ENCODE data around the gene C16orf92.
"Not testable (repeated sequence)": the region's sequence is repeated elsewhere in the genome, so short reads cannot be mapped to it uniquely, and the experiment has no call there.

DNA sequence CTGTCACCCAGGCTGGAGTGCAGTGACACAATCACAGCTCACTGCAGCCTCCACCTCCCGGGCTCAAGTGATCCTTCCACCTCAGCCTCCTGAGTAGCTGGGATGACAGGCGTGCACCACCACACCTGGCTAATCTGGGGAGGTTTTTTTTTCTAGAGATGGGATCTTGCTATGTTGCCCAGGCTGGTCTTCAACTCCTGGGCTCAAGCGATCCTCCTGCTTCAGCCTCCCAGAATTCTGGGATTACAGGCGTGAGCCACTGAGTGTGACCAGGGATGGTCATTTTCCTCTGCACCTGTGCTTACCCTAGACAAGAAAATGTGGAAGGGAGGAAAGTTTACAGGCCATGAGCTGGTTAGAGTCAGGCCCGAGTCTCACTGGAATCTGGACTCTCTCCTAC lies 17.7 kb downstream of the C16orf92 start:
- TF ChIP-seq, protein P1, sequence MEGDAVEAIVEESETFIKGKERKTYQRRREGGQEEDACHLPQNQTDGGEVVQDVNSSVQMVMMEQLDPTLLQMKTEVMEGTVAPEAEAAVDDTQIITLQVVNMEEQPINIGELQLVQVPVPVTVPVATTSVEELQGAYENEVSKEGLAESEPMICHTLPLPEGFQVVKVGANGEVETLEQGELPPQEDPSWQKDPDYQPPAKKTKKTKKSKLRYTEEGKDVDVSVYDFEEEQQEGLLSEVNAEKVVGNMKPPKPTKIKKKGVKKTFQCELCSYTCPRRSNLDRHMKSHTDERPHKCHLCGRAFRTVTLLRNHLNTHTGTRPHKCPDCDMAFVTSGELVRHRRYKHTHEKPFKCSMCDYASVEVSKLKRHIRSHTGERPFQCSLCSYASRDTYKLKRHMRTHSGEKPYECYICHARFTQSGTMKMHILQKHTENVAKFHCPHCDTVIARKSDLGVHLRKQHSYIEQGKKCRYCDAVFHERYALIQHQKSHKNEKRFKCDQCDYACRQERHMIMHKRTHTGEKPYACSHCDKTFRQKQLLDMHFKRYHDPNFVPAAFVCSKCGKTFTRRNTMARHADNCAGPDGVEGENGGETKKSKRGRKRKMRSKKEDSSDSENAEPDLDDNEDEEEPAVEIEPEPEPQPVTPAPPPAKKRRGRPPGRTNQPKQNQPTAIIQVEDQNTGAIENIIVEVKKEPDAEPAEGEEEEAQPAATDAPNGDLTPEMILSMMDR (IDR thresholded peaks at IDR 0.05) = not testable (repeated sequence)
- not testable (repeated sequence) for TF ChIP-seq POLR2AphosphoS5 (IDR thresholded peaks at IDR 0.05)
